Gastrocnemius medialis (tissue), 4 donors: ENCODE data around the gene SCLT1. TPM values are rescaled to one million over a fixed set of nuclear protein-coding genes. Genes with fewer than 3 reads are reported as not detected.

Experiments
- ATAC-seq, 2 donors: fragments of 150-250 bp; one replicate each; pipeline ENCODE4 v1.9.1; 2016
- DNase-seq, 2 donors: peaks; one replicate each; pipeline ENCODE4 v3.0.0-alpha.2; 2019
- H3K27ac ChIP-seq, 4 donors: fragments of 200-600 bp; sonication (generic); 1 replicate in 1 of 4; 2 replicates in 3 of 4; pipeline ENCODE4 v1.5.1; 2016 to 2018; ENCODE audit warnings: mild to moderate bottlenecking in 2 of 4, moderate library complexity in 1 of 4
- H3K27me3 ChIP-seq, 3 donors: fragments of 200-600 bp; sonication (generic) in 2 of 3; 1 replicate in 1 of 3; 2 replicates in 2 of 3; pipeline versions ENCODE4 v1.5.1 to v1.6.0; 2016 to 2019; ENCODE audit warnings: mild to moderate bottlenecking in 1 of 3, moderate library complexity in 1 of 3
- H3K36me3 ChIP-seq, 2 donors: fragments of 200-600 bp; sonication (generic) in 1 of 2; one replicate each; pipeline ENCODE4 v1.5.1; 2017 to 2018
- H3K4me1 ChIP-seq, 2 donors: fragments of 200-600 bp; sonication (generic) in 1 of 2; one replicate each; pipeline ENCODE4 v1.5.1; 2016 to 2017; ENCODE audit warnings: mild to moderate bottlenecking in 2 of 2
- H3K4me3 ChIP-seq, 4 donors: fragments of 200-600 bp; sonication (generic) in 3 of 4; 1 replicate in 1 of 4; 2 replicates in 3 of 4; pipeline ENCODE4 v1.5.1; 2016 to 2019; ENCODE audit warnings: mild to moderate bottlenecking in 2 of 4
- H3K9me3 ChIP-seq, 3 donors: fragments of 200-600 bp; sonication (generic) in 2 of 3; 1 replicate in 1 of 3; 2 replicates in 2 of 3; pipeline ENCODE4 v1.5.1; 2016 to 2019
- POLR2A ChIP-seq, 2 donors: fragments of 450-650 bp; IDR thresholded peaks; one replicate each; pipeline ENCODE4 v1.6.1; 2017; ENCODE audit warnings: antibody characterized with exemption in 2 of 2, mild to moderate bottlenecking in 2 of 2, moderate library complexity in 2 of 2
- in situ Hi-C, 4 donors: fragments of 200-750 bp; cut with MboI; loops; one replicate each; pipeline versions ENCODE4 v1.15.0 to v1.8.0; 2017; ENCODE audit warnings: low sequenced_read_pairs in 4 of 4
- intact Hi-C: fragments of 100-400 bp; cut with DNase I; formaldehyde crosslinking; loops from one replicate; pipeline ENCODE4 v1.15.1; 2023; ENCODE audit warnings: low total_unique reads
- total RNA-seq, 4 donors: library from RNA; depleted of rRNA; stranded (reverse); fragments of >200 nt; gene quantifications; one replicate each; pipeline versions ENCODE4 v1.1.0 to v1.2.3, GENCODE V29; 2016
- TF ChIP-seq, protein P1 (sequence below), 5 experiments: fragments of 450-650 bp in 3 of 5; fragments of 200-600 bp in 2 of 5; sonication (generic) in 2 of 5; IDR thresholded peaks in 4 of 5; conservative IDR thresholded peaks in 1 of 5; 1 replicate in 4 of 5; 2 replicates in 1 of 5; pipeline ENCODE4 v1.5.1; 2016 to 2019; ENCODE audit warnings: antibody characterized with exemption in 5 of 5, mild to moderate bottlenecking in 3 of 5, moderate library complexity in 3 of 5

Gene SCLT1
- total RNA-seq, 4 donors from 2014 or later, result 1.0 to 4.1 (median 1.8) TPM

- Histone ChIP-seq H3K4me3 (no peak overlapping the region), H3K27ac (no peak overlapping the region), H3K4me1 (no peaks in the 10 kb centered on the region), H3K9me3 (no peaks in the 10 kb centered on the region), H3K27me3 (no peaks in the 10 kb centered on the region), H3K36me3 (peaks cover 0 to 5% of the 10 kb centered on the region in 2 donors)
- DNase-seq, result no peak
- TF ChIP-seq, protein P1, sequence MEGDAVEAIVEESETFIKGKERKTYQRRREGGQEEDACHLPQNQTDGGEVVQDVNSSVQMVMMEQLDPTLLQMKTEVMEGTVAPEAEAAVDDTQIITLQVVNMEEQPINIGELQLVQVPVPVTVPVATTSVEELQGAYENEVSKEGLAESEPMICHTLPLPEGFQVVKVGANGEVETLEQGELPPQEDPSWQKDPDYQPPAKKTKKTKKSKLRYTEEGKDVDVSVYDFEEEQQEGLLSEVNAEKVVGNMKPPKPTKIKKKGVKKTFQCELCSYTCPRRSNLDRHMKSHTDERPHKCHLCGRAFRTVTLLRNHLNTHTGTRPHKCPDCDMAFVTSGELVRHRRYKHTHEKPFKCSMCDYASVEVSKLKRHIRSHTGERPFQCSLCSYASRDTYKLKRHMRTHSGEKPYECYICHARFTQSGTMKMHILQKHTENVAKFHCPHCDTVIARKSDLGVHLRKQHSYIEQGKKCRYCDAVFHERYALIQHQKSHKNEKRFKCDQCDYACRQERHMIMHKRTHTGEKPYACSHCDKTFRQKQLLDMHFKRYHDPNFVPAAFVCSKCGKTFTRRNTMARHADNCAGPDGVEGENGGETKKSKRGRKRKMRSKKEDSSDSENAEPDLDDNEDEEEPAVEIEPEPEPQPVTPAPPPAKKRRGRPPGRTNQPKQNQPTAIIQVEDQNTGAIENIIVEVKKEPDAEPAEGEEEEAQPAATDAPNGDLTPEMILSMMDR (IDR thresholded peaks at IDR 0.05 in 4 of 5, conservative IDR thresholded peaks at IDR 0.05 in 1 of 5), result no peak
- no peak for TF ChIP-seq POLR2A (IDR thresholded peaks at IDR 0.05)
- in situ Hi-C loops (no loop called here), intact Hi-C loops (no loop called here)
- no peak for ATAC-seq
Measured at GRCh38 chr4:129113434-129113833, 20.1 kb upstream of the SCLT1 start.

DNA sequence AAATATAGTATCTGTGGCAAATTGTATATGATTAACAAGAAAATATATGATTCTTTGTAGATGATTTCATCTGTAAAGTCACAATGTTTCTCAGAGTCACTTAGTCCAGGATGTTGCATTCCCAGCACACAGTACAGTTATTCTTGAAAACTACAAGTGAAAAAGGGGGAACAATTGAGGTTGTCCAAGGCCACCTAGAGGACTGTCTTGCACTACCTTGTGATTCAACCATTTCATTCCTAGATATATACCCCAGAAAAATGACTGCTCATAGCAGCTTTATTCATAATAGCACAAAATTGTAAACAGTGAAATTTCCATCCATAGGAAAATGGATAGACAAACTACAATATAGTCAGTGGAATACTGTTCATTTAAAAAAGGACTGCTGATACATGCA is 18.6 kb upstream of the SCLT1 start:
- TF ChIP-seq POLR2A (IDR thresholded peaks at IDR 0.05), result no peak
- TF ChIP-seq, protein P1 (IDR thresholded peaks at IDR 0.05 in 4 of 5, conservative IDR thresholded peaks at IDR 0.05 in 1 of 5), result no peak
- Histone ChIP-seq H3K27me3 (no peaks in the 10 kb centered on the region), H3K36me3 (peaks cover 0 to 5% of the 10 kb centered on the region in 2 donors), H3K27ac (no peak overlapping the region), H3K4me1 (no peaks in the 10 kb centered on the region), H3K4me3 (no peak overlapping the region), H3K9me3 (no peaks in the 10 kb centered on the region)
- in situ Hi-C loops (no loop called here), intact Hi-C loops (no loop called here)
- ATAC-seq, result no peak
- DNase-seq, result no peak

GRCh38 chr4:129110931-129111330 is 17.6 kb upstream of the SCLT1 start:
- Histone ChIP-seq H3K4me1 (no peaks in the 10 kb centered on the region), H3K27ac (no peak overlapping the region), H3K9me3 (no peaks in the 10 kb centered on the region), H3K27me3 (no peaks in the 10 kb centered on the region), H3K4me3 (no peak overlapping the region), H3K36me3 (peaks cover 0 to 5% of the 10 kb centered on the region in 2 donors)
- no peak for DNase-seq
- in situ Hi-C loops, result no loop called here
- ATAC-seq, result no peak
- no peak for TF ChIP-seq POLR2A (IDR thresholded peaks at IDR 0.05)
- TF ChIP-seq, protein P1 (IDR thresholded peaks at IDR 0.05 in 4 of 5, conservative IDR thresholded peaks at IDR 0.05 in 1 of 5), result no peak
- intact Hi-C loops, result no loop called here

GRCh38 chr4:129109965-129110824 is 16.9 kb upstream of the SCLT1 start:
- no peaks in the 10 kb centered on the region for H3K9me3 ChIP-seq
- H3K27me3 ChIP-seq, result no peaks in the 10 kb centered on the region
- H3K27ac ChIP-seq, result no peak overlapping the region
- intact Hi-C loops, result no loop called here
- DNase-seq (no peak), ATAC-seq (no peak)
- in situ Hi-C loops, result no loop called here
- peaks cover 0 to 5% of the 10 kb centered on the region in 2 donors for H3K36me3 ChIP-seq
- H3K4me3 ChIP-seq, result no peak overlapping the region
- TF ChIP-seq, protein P1 (IDR thresholded peaks at IDR 0.05 in 4 of 5, conservative IDR thresholded peaks at IDR 0.05 in 1 of 5), result no peak
- H3K4me1 ChIP-seq, result no peaks in the 10 kb centered on the region
